GM23338 (cell line): Measurements from ENCODE around the gene COL20A1. TPM values are rescaled to one million over a fixed set of nuclear protein-coding genes. Genes with fewer than 3 reads are reported as not detected.
A peak's percentile ranks its signal among the peaks of the same experiment; 100 is the strongest.

ENCODE experiments used
- ATAC-seq: fragments of 200-7000 bp; cut with Tn5 transposase; 3 replicates; pipeline ENCODE4 v1.9.1; 2020
- DNase-seq: peaks from one replicate; pipeline ENCODE4 v3.0.0-alpha.2; 2015; ENCODE audit warnings: low spot score
- H2AFZ ChIP-seq: fragments of 200-600 bp; sonication (generic); 2 replicates; pipeline ENCODE4 v1.8.0; 2016; ENCODE audit warnings: antibody characterized with exemption, mild to moderate bottlenecking, moderate library complexity
- H3F3A ChIP-seq: fragments of 200-600 bp; sonication (generic); replicated peaks from 2 replicates; pipeline ENCODE4 v1.8.0; 2017; ENCODE audit warnings: antibody characterized with exemption, mixed run types, low read depth
- H3K27ac ChIP-seq: fragments of 200-600 bp; sonication (generic); 2 replicates; pipeline ENCODE4 v1.6.1; 2016; ENCODE audit warnings: low read depth
- H3K27me3 ChIP-seq: fragments of 200-600 bp; sonication (generic); 2 replicates; pipeline ENCODE4 v1.8.0; 2016; ENCODE audit warnings: mild to moderate bottlenecking, mixed run types, moderate library complexity; ENCODE audit not compliant: insufficient read depth
- H3K36me3 ChIP-seq: fragments of 200-600 bp; sonication (generic); 2 replicates; pipeline ENCODE4 v1.8.0; 2016; ENCODE audit warnings: mild to moderate bottlenecking; ENCODE audit not compliant: insufficient read depth
- H3K4me1 ChIP-seq: fragments of 200-600 bp; sonication (generic); 2 replicates; pipeline ENCODE4 v1.8.0; 2016; ENCODE audit warnings: mild to moderate bottlenecking, moderate library complexity; ENCODE audit not compliant: insufficient read depth
- H3K4me2 ChIP-seq: fragments of 200-600 bp; sonication (generic); 2 replicates; pipeline ENCODE4 v1.7.1; 2017; ENCODE audit warnings: mixed run types
- H3K4me3 ChIP-seq: fragments of 200-600 bp; sonication (generic); 2 replicates; pipeline ENCODE4 v1.6.1; 2016; ENCODE audit warnings: mixed run types
- H3K79me2 ChIP-seq: fragments of 200-600 bp; sonication (generic); replicated peaks from 2 replicates; pipeline ENCODE4 v1.8.0; 2017; ENCODE audit warnings: mild to moderate bottlenecking; ENCODE audit not compliant: insufficient read depth
- H3K9me2 ChIP-seq: fragments of 200-600 bp; sonication (generic); 2 replicates; pipeline ENCODE4 v1.8.0; 2017; ENCODE audit not compliant: insufficient read depth
- H4K20me1 ChIP-seq: fragments of 200-600 bp; sonication (generic); replicated peaks from 2 replicates; pipeline ENCODE4 v1.8.0; 2017; ENCODE audit warnings: mild to moderate bottlenecking; ENCODE audit not compliant: insufficient read depth
- H3K27ac Mint-ChIP-seq: 2 replicates; pipeline ENCODE4 v1.8.0; 2020; ENCODE audit warnings: inconsistent platforms, mild to moderate bottlenecking, moderate library complexity, mixed read lengths
- H3K27me3 Mint-ChIP-seq: 3 replicates; pipeline ENCODE4 v1.8.0; 2022; ENCODE audit warnings: low read depth, mild to moderate bottlenecking, moderate library complexity, mixed read lengths, inconsistent platforms; ENCODE audit not compliant: insufficient read depth, poor library complexity
- H3K36me3 Mint-ChIP-seq: 3 replicates; pipeline ENCODE4 v1.8.0; 2021; ENCODE audit warnings: low read depth, mild to moderate bottlenecking, inconsistent platforms, moderate library complexity, mixed read lengths
- H3K4me1 Mint-ChIP-seq: 3 replicates; pipeline ENCODE4 v1.8.0; 2020; ENCODE audit warnings: mild to moderate bottlenecking, inconsistent platforms, mixed read lengths
- H3K4me3 Mint-ChIP-seq: 3 replicates; pipeline ENCODE4 v1.8.0; 2021; ENCODE audit warnings: moderate library complexity, mild to moderate bottlenecking, inconsistent platforms, mixed read lengths
- H3K9me3 Mint-ChIP-seq: 3 replicates; pipeline ENCODE4 v1.8.0; 2020; ENCODE audit warnings: moderate library complexity, mild to moderate bottlenecking, inconsistent platforms, mixed read lengths
- CREB1 ChIP-seq: fragments of 250-450 bp; sonication (Bioruptor Pico); IDR thresholded peaks from 2 replicates; pipeline ENCODE4 v1.5.0; 2020; ENCODE audit warnings: low read depth, mild to moderate bottlenecking, moderate library complexity
- EZH2 ChIP-seq: fragments of 200-600 bp; sonication (generic); IDR thresholded peaks from one replicate; pipeline ENCODE4 v1.8.0; 2017; ENCODE audit warnings: antibody characterized with exemption, mild to moderate bottlenecking, low read depth; ENCODE audit not compliant: unreplicated experiment
- EZH2phosphoT487 ChIP-seq: fragments of 200-600 bp; sonication (generic); IDR thresholded peaks from one replicate; pipeline ENCODE4 v1.8.1; 2018; ENCODE audit warnings: antibody characterized with exemption; ENCODE audit not compliant: unreplicated experiment
- JUNB ChIP-seq: IDR thresholded peaks from one replicate; pipeline ENCODE4 v1.6.1; 2016; ENCODE audit warnings: antibody characterized with exemption; ENCODE audit not compliant: unreplicated experiment
- NANOG ChIP-seq: IDR thresholded peaks from 2 replicates; pipeline ENCODE4 v1.6.1; 2016; ENCODE audit warnings: antibody characterized with exemption, borderline replicate concordance
- POLR2AphosphoS5 ChIP-seq: IDR thresholded peaks from 2 replicates; pipeline ENCODE4 v1.6.1; 2016; ENCODE audit warnings: antibody characterized with exemption, low read depth
- STAT1 ChIP-seq: IDR thresholded peaks from one replicate; pipeline ENCODE4 v1.6.1; 2016; ENCODE audit warnings: antibody characterized with exemption; ENCODE audit not compliant: unreplicated experiment
- ZNF114 ChIP-seq: fragments of 250-450 bp; sonication (Bioruptor Pico); IDR thresholded peaks from 2 replicates; pipeline ENCODE4 v1.5.0; 2020; ENCODE audit warnings: mild to moderate bottlenecking, moderate library complexity
- ZNF331 ChIP-seq: fragments of 250-450 bp; sonication (Bioruptor Pico); IDR thresholded peaks from 2 replicates; pipeline ENCODE4 v1.5.0; 2020; ENCODE audit warnings: low read depth, mild to moderate bottlenecking, moderate library complexity
- polyA plus RNA-seq: library from polyadenylated mRNA; unstranded; fragments of >200 nt; fragmentation: Nextera tagmentation; extraction: Ambion mirVana; gene quantifications from 2 replicates; pipeline ENCODE4 v1.2.1, GENCODE V29; 2016
- total RNA-seq: library from RNA; depleted of rRNA; stranded (reverse); fragments of >200 nt; shearing (Covaris generic); gene quantifications from 2 replicates; pipeline ENCODE4 v1.2.3, GENCODE V29; 2014
- TF ChIP-seq, protein P1 (sequence below): fragments of 250-450 bp; sonication (Bioruptor Pico); IDR thresholded peaks from 2 replicates; pipeline ENCODE4 v1.5.0; 2020; ENCODE audit warnings: mild to moderate bottlenecking, moderate library complexity
- TF ChIP-seq, protein P2 (sequence below): IDR thresholded peaks from 2 replicates; pipeline ENCODE4 v1.6.1; 2016; ENCODE audit warnings: antibody characterized with exemption

COL20A1 gene
- total and polyA plus RNA-seq, 2 experiments from 2014 or later, result 0.28 to 0.79 TPM

DNA sequence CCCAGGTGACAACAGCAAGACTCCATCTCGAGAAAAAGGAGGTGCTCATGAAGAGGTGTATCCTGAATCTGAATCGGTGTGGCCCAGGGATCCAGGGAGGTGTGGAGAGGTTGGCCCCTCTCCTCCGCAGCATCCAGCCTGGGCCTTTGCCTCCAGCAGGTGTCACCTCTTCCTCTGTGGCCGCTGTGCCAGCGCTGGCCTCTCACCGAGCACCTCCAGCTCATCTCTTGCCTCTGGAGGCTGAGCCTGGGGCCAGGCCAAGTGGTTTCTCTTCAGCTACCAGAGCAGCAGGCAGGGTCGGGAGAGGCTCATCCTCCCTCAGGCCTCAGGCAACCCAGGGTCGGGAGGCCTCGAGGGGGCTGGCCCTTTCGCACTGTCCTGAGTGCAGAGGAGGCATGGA lies 1.2 kb upstream of the COL20A1 start:
- Histone ChIP-seq H3K36me3 (no peaks in the 10 kb centered on the region; the same call in 1 of the 2 replicates), H3K4me3 (no peak overlapping the region), H3K4me2 (no peak overlapping the region), H2AFZ (no peak overlapping the region), H3K9me2 (no peaks in the 10 kb centered on the region), H3F3A (no peaks in the 10 kb centered on the region), H3K27ac (no peak overlapping the region), H3K79me2 (no peaks in the 10 kb centered on the region), H3K27me3 (no peaks in the 10 kb centered on the region), H4K20me1 (no peaks in the 10 kb centered on the region), H3K4me1 (peaks cover 20% of the 10 kb centered on the region)
- Mint-ChIP-seq H3K9me3 (no peaks in the 10 kb centered on the region), H3K4me1 (peaks cover 19% of the 10 kb centered on the region), H3K4me3 (no peak overlapping the region), H3K36me3 (peaks cover 8% of the 10 kb centered on the region), H3K27me3 (peaks cover 28% of the 10 kb centered on the region), H3K27ac (no peak overlapping the region)
- TF ChIP-seq EZH2phosphoT487 (no peak), POLR2AphosphoS5 (no peak), NANOG (no peak), EZH2 (no peak)
- TF ChIP-seq, protein P1, sequence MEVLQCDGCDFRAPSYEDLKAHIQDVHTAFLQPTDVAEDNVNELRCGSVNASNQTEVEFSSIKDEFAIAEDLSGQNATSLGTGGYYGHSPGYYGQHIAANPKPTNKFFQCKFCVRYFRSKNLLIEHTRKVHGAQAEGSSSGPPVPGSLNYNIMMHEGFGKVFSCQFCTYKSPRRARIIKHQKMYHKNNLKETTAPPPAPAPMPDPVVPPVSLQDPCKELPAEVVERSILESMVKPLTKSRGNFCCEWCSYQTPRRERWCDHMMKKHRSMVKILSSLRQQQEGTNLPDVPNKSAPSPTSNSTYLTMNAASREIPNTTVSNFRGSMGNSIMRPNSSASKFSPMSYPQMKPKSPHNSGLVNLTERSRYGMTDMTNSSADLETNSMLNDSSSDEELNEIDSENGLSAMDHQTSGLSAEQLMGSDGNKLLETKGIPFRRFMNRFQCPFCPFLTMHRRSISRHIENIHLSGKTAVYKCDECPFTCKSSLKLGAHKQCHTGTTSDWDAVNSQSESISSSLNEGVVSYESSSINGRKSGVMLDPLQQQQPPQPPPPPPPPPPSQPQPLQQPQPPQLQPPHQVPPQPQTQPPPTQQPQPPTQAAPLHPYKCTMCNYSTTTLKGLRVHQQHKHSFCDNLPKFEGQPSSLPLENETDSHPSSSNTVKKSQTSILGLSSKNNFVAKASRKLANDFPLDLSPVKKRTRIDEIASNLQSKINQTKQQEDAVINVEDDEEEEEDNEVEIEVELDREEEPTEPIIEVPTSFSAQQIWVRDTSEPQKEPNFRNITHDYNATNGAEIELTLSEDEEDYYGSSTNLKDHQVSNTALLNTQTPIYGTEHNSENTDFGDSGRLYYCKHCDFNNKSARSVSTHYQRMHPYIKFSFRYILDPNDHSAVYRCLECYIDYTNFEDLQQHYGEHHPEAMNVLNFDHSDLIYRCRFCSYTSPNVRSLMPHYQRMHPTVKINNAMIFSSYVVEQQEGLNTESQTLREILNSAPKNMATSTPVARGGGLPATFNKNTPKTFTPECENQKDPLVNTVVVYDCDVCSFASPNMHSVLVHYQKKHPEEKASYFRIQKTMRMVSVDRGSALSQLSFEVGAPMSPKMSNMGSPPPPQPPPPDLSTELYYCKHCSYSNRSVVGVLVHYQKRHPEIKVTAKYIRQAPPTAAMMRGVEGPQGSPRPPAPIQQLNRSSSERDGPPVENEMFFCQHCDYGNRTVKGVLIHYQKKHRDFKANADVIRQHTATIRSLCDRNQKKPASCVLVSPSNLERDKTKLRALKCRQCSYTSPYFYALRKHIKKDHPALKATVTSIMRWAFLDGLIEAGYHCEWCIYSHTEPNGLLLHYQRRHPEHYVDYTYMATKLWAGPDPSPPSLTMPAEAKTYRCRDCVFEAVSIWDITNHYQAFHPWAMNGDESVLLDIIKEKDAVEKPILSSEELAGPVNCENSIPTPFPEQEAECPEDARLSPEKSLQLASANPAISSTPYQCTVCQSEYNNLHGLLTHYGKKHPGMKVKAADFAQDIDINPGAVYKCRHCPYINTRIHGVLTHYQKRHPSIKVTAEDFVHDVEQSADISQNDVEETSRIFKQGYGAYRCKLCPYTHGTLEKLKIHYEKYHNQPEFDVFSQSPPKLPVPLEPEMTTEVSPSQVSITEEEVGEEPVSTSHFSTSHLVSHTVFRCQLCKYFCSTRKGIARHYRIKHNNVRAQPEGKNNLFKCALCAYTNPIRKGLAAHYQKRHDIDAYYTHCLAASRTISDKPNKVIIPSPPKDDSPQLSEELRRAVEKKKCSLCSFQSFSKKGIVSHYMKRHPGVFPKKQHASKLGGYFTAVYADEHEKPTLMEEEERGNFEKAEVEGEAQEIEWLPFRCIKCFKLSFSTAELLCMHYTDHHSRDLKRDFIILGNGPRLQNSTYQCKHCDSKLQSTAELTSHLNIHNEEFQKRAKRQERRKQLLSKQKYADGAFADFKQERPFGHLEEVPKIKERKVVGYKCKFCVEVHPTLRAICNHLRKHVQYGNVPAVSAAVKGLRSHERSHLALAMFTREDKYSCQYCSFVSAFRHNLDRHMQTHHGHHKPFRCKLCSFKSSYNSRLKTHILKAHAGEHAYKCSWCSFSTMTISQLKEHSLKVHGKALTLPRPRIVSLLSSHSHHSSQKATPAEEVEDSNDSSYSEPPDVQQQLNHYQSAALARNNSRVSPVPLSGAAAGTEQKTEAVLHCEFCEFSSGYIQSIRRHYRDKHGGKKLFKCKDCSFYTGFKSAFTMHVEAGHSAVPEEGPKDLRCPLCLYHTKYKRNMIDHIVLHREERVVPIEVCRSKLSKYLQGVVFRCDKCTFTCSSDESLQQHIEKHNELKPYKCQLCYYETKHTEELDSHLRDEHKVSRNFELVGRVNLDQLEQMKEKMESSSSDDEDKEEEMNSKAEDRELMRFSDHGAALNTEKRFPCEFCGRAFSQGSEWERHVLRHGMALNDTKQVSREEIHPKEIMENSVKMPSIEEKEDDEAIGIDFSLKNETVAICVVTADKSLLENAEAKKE (CRISPR knock-in tag), result no peak
- DNase-seq, result no peak
- ATAC-seq, result peak; percentile 1; the same call in 1 of the 3 replicates

DNA sequence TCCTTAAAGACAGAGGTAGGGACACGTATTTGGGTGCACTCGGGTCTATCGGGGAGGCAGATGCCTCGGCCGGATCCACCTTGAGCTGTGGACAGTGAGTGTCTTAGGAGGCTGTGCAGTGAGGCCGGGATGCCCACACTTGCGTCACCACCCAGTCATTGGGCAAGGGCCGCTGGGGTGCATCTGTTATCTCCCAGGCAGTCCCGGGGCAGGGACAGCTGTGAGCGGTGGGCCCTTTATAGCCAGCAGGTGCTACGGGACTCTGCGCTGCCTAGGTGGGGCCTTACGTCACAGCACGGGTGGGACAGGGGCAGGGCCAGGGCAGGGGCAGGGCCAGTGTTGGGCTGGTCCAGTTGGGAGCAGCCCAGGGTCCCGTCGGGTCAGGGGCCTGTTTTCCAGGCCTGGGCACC lies 689 bp upstream of the COL20A1 start:
- no peak overlapping the region for H3K4me3 Mint-ChIP-seq
- TF ChIP-seq ZNF331 (no peak), JUNB (no peak), EZH2 (no peak), CREB1 (CRISPR knock-in tag) (no peak), POLR2AphosphoS5 (no peak), STAT1 (no peak), ZNF114 (CRISPR knock-in tag) (no peak)
- TF ChIP-seq, protein P2, sequence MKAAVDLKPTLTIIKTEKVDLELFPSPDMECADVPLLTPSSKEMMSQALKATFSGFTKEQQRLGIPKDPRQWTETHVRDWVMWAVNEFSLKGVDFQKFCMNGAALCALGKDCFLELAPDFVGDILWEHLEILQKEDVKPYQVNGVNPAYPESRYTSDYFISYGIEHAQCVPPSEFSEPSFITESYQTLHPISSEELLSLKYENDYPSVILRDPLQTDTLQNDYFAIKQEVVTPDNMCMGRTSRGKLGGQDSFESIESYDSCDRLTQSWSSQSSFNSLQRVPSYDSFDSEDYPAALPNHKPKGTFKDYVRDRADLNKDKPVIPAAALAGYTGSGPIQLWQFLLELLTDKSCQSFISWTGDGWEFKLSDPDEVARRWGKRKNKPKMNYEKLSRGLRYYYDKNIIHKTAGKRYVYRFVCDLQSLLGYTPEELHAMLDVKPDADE, result no peak
- Histone ChIP-seq H2AFZ (no peak overlapping the region), H3K27ac (no peak overlapping the region), H3K36me3 (no peaks in the 10 kb centered on the region; the same call in 1 of the 2 replicates), H3K27me3 (no peaks in the 10 kb centered on the region), H3K79me2 (no peaks in the 10 kb centered on the region), H3K4me1 (peaks cover 22% of the 10 kb centered on the region), H3K4me2 (no peak overlapping the region), H3F3A (no peaks in the 10 kb centered on the region), H4K20me1 (no peaks in the 10 kb centered on the region), H3K9me2 (no peaks in the 10 kb centered on the region), H3K4me3 (no peak overlapping the region)
- H3K27me3 Mint-ChIP-seq, result peaks cover 28% of the 10 kb centered on the region
- peaks cover 21% of the 10 kb centered on the region for H3K4me1 Mint-ChIP-seq
- H3K27ac Mint-ChIP-seq, result no peak overlapping the region
- DNase-seq (no peak), ATAC-seq (no peak)
- H3K9me3 Mint-ChIP-seq, result no peaks in the 10 kb centered on the region
- peaks cover 8% of the 10 kb centered on the region for H3K36me3 Mint-ChIP-seq
